ENCODE measurements around the gene PAK1IP1.
A peak's percentile ranks its signal among the peaks of the same experiment; 100 is the strongest.
"Not testable (repeated sequence)": the region's sequence is repeated elsewhere in the genome, so short reads cannot be mapped to it uniquely, and the experiment has no call there.

Gene PAK1IP1

GRCh38 chr6:10746915-10747250 lies 52.1 kb downstream of the PAK1IP1 start:
- peak; percentile 16 for DNase-seq

DNA sequence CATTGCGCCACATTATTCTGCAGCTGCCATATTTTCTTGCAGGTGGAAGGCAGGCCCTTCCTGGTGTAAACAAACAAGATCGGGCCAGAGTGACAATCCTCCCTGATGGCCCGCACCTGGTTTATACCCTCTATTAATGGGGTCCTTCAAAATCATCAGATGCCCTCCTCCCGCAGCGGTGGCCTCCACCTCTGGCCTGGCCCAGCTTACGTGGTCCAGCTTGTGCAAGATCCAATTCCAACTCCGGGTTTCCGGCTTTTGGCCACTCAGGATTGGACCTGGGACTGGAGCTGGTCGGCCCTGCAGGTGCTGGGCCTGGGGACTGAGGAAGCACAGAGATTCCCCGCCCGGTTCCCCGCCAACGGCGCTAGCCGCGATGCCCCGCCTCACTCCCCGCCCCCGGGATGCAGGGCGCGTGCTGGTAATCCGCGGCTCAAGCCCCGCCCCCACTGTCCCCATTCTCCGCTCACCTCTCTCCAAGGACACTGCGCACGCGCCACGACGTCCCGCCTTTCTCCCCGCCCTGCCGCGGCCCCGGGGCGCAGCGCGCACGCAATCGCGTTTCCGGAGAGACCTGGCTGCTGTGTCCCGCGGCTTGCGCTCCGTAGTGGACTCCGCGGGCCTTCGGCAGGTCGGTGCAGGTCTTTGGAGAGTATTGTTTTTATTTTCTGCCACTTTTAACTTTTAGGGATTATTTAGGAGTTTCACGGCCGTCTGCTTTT lies 52.6 kb downstream of the PAK1IP1 start, which contains the start of gene TMEM14B:
TMEM14B (plus strand) TSS at position 555 of the 722 bp plus-strand sequence. CDS start 1,441 bp downstream, outside the sequence.
- DNase-seq, result peak; percentile 99

DNA sequence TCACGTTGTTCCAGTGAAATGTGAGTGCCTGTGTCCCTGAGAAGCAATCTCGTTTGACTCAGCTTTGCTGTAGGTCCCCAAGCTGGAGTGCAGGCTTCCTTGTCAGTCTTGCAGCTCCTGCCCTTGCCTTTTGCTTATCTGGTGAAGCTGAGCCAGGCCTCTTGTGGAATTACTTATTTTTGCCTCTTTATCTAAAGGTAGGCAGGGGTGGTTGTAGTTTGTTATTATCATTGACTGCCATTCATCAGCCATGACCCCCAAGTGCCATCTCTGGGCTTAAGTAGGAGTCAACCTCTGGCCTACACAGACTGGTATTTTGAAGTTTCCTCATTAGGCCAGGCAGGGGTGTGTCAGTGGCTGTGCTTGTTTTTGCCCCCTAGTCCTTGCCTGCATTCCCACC lies 55.0 kb downstream of the PAK1IP1 start:
- peak; percentile 95 for DNase-seq

- not testable (repeated sequence) for DNase-seq
Measured at GRCh38 chr6:10750568-10750967, 55.8 kb downstream of the PAK1IP1 start.

DNA sequence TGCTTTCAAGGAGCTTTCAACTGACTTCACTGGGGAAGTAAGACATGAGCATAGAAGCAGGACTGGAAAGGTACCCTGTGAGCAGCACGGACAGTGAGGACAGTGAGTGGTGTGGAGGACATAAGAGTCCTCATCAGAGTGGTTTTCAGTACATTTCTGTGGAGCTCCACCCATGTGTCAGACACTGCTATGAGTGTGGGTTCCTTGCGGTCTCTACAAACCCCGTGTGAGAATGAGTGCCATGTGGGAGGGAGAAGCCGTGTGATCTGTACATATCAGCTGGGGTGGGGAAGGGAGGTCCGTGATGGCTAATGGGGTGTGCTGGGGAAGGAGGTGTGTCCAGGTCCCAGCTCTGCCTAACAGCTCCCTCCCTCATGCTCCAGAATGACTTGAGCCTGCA lies 57.0 kb downstream of the PAK1IP1 start:
- peak; percentile 47 for DNase-seq

GRCh38 chr6:10756085-10756484 lies 61.3 kb downstream of the PAK1IP1 start:
- DNase-seq, result no peak

All from hematopoietic multipotent progenitor cell treated with erythropoietin and hydrocortisone succinate and interleukin-3 and kit ligand, for 4 days (in vitro differentiated cells).